OCI-LY3 (cell line): ENCODE data around the gene NAB2.

ENCODE experiments used
- EZH2phosphoT487 ChIP-seq: fragments of 200-600 bp; shearing (Covaris generic); IDR thresholded peaks from 2 replicates; pipeline ENCODE4 v1.6.1; 2018; ENCODE audit warnings: antibody characterized with exemption, mixed run types, low read depth
- TF ChIP-seq, protein P1 (sequence below): fragments of 200-600, 300-600 bp; sonication (generic); IDR thresholded peaks from 2 replicates; pipeline ENCODE4 v1.5.1; 2014; ENCODE audit warnings: antibody characterized with exemption, low read length, low read depth

DNA sequence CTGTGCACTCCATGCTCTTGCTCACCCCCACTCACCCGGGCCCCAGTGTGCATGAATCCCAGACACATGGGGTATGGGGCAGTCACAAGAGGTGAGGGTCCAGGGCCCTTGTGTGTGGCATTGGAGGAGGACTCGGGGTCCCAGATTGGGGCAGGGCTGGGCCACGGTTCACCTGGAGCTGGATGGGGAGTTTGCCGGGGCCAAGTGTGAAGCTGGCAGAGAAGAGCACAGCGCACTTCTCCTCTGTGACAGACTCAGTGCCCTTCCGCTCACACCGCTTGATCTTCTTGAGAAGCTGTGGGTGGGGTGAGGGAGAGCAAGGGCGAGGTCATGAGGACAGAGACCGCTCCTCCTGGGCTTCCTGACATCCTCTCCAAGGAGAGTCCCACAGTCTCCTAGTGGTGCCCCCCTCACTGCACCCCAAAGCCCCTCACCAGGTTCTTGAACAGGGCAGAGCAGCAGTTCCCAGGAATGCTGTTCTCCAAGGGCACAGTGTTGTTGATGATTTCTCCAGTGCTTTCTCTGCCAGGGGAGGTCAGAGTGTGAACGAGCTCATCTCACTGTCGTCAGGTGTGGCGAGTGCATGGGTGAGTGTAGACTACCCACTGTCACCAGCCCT is 15.5 kb downstream of the NAB2 start:
- TF ChIP-seq, protein P1, sequence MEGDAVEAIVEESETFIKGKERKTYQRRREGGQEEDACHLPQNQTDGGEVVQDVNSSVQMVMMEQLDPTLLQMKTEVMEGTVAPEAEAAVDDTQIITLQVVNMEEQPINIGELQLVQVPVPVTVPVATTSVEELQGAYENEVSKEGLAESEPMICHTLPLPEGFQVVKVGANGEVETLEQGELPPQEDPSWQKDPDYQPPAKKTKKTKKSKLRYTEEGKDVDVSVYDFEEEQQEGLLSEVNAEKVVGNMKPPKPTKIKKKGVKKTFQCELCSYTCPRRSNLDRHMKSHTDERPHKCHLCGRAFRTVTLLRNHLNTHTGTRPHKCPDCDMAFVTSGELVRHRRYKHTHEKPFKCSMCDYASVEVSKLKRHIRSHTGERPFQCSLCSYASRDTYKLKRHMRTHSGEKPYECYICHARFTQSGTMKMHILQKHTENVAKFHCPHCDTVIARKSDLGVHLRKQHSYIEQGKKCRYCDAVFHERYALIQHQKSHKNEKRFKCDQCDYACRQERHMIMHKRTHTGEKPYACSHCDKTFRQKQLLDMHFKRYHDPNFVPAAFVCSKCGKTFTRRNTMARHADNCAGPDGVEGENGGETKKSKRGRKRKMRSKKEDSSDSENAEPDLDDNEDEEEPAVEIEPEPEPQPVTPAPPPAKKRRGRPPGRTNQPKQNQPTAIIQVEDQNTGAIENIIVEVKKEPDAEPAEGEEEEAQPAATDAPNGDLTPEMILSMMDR: no peak
- no peak for TF ChIP-seq EZH2phosphoT487
